MM.1S (cell line): ENCODE data around the gene SLC35F3.

ENCODE experiments used
- CTCF ChIP-seq: fragments of 300-600 bp; sonication (generic); IDR thresholded peaks from 2 replicates; pipeline ENCODE4 v1.5.1; 2016; ENCODE audit warnings: antibody characterized with exemption, low read length, mixed read lengths
- EZH2 ChIP-seq: fragments of 300-600 bp; sonication (generic); optimal IDR thresholded peaks from 2 replicates; pipeline ENCODE3; 2017; ENCODE audit warnings: low read depth, mild to moderate bottlenecking, antibody characterized with exemption, low read length, mixed read lengths
- EZH2phosphoT487 ChIP-seq: fragments of 300-600 bp; sonication (generic); IDR thresholded peaks from 2 replicates; pipeline ENCODE4 v1.6.1; 2018; ENCODE audit warnings: antibody characterized with exemption, low read length

GRCh38 chr1:234022302-234022701 is 117.8 kb downstream of the SLC35F3 start:
- no peak for TF ChIP-seq CTCF
- no peak for TF ChIP-seq EZH2
- no peak for TF ChIP-seq EZH2phosphoT487
